Right renal cortex interstitium (tissue), 3 donors: ENCODE data around the gene TANC1. TPM values are rescaled to one million over a fixed set of nuclear protein-coding genes. Genes with fewer than 3 reads are reported as not detected.

Experiments used
- DNase-seq, 3 donors: peaks; one replicate each; pipeline ENCODE4 v3.0.0-alpha.2; 2013; ENCODE audit warnings: low read depth in 3 of 3, low spot score in 2 of 3
- polyA plus RNA-seq, 3 donors: library from polyadenylated mRNA; unstranded; fragments of 120-200 nt; gene quantifications; one replicate each; pipeline ENCODE4 v1.2.1, GENCODE V29; 2013; ENCODE audit not compliant: insufficient read length in 3 of 3

TANC1 gene
- polyA plus RNA-seq, 3 donors, result 47.0 to 55.6 (median 52.8) TPM

- no peak for DNase-seq
Observed at GRCh38 chr2:159108181-159108893, 139.9 kb downstream of the TANC1 start.

DNA sequence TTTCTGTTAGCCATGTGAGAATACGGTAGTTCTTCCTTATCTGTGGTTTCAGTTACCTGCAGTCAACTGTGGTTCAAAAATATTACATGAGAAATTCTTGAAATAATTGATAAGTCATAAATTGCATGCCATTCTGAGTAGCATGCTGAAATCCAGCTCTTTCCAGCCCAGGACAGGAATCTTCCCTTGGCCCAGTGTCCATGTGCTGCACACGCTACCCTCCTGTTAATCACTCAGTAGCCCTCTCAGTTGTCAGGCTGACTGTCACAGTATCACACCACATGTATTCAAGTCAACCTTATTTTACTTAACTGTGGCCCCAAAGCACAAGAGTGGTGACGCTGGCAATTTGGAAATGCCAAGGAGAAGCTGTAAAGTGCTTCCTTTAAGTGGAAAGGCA lies 141.1 kb downstream of the TANC1 start:
- DNase-seq, result no peak

GRCh38 chr2:159110784-159111183 lies 142.3 kb downstream of the TANC1 start:
- DNase-seq, result no peak

- no peak for DNase-seq
Observed at GRCh38 chr2:159111346-159111927, 143.0 kb downstream of the TANC1 start.

DNA sequence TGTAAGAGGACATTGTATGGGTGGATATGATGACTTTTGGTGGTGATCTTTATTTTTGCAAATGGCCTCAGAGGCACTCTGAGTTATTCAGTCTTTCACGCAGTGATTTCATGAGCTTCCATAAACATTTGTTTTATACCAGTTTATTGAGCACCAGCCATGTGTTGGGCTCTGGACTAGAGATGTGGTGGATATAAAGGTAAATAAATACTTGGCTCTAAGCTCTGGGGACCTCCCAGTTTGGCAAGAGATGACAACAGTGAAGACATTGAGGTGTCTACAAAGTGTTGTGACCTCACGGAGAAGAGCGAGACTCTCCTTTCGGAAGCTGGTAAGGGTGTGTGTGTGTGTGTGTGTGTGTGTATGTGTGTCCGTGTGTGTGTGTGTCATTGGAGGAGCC lies 146.4 kb downstream of the TANC1 start:
- DNase-seq, result no peak

- no peak for DNase-seq
Observed at GRCh38 chr2:159116922-159117321, 148.5 kb downstream of the TANC1 start.

GRCh38 chr2:159117658-159118057 lies 149.2 kb downstream of the TANC1 start:
- DNase-seq, result no peak

DNA sequence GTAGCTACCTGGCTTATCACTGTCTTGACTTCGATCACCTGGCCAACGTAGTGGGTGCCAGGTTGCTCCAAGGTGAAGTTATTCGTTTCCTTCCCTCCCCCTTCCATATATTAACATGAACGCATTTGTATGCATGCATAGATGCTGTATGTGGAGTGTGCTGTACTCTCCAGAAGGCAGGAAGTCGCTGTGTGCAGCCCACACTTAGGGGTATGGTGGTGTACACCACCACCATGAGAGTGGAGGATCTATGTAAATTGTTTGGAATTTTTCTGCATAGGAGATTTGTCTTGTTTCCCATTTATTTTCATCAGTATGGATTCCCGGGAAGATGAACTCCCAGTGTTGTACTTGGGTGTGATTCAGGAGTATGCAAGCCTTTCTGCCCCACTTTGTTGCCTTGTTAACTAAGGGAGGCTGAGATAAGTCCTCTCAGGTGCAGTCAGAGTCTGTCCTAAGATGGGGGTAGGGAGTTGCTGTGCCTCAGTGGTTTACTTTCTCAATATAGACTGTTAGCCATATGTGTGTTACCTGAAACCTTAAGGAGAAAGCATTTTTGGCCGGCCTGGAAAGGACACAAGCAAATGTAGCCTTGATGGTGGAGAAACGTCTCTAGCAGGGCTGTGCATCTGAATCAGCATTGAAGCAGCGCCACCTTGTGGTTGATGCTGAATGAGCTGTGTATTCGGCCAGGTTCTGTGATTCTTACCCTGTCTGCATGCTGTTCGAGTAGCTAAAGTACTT lies 149.8 kb downstream of the TANC1 start:
- peak; percentile 85 for DNase-seq

DNA sequence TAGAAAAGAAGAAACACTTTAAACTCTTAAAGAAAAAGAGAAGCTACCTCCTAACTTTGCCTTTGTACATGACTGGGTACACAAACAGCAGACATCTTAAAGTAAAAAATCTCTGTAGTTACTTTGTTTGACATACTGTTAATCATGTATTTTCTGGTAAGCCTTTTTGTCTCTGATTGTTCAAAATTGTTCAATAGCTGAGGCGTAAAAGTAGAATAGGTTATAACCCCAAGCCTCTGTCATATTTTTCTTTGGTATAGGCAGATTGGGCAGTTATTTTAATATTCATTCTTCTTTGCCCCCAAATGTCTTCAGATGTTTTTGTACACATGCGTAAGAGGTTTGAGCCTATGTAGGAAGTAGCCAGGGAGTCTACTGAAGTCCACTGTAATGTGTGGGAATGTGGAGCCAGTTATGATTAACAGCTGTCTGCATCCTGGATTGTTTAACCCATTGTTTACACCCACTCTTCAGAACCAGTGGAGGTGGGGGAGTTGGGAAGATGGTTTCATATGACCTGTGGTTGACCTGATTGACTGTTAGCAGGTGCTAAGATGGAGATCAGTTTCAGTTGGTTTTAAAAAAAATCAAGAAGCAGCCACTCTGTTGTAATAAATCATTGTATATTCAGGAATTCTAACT lies 150.5 kb downstream of the TANC1 start:
- no peak for DNase-seq

DNA sequence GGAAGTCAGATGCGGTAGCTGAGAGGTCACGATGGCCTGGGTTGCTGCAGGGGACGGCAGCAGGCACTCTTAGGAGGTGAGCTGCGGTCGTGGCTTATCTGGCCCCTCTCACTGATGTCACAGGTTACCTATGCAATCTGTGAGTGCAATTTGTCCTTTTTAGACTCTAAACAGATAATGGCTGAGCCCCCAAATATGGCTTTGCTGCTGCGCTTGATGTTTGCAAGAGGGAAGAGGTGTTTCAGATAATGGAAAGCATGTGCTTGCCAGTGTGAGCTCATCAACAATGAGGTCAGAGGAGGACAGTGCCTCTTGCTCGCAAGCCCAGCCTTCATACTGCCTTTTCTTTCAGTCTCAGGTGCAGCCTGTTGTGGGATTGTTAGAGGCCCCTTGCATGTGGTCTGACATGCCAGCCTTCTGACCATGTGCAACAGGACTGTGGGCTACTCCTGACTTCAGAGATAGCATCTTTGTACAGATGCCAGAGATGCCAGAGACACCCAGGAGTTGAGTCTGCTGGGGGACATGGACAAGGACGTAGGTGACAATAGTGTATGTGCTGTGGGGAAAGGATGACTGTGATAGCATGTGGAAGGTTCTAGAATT lies 151.3 kb downstream of the TANC1 start:
- DNase-seq, result no peak

GRCh38 chr2:159123786-159124185 lies 155.3 kb downstream of the TANC1 start:
- no peak for DNase-seq

GRCh38 chr2:159124441-159124911 lies 156.0 kb downstream of the TANC1 start:
- DNase-seq, result no peak

DNA sequence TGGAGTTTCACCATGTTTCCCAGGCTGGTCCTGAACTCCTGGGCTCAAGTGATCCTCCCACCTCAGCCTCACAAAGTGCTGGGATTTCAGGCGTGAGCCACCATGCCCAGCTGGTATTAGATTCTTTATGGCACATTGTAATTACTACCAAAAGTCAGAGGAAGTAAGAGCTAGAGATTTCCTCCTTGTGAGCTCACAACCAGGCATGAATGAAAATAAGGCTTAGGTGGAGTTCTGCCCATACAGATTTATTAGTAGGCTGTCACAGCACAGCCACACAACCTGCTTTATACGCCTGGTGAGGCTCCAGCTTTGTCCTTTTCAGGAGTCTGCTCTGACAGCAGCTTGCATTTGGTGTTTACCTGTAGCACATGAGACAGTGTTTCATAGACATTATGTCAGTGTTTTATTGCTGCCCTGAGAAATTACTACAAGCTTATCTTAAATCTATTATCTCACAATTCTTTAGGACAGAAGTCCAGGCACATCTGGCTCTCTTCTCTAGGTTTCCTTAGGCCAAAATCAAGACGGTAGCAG lies 156.6 kb downstream of the TANC1 start:
- no peak for DNase-seq

DNA sequence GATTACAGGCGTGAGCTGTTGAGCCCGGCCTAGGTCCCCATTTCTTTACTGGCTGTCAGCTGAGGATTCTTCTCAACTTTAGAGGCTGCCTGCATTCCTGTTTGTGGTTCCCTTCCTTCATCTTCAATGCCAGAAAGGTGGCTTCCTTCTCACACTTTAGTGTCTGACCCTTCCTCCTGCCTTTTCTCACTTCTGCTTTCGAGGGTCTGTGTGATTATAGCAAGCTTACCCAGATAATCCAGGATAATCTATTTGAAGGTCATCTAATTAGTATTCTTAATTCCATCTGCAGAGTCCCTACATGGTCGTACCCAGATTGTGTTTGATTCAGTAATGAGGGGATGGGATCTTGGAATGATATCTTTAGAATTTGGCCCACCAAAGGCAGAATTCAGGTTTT lies 157.4 kb downstream of the TANC1 start:
- DNase-seq, result no peak

GRCh38 chr2:159126432-159127022 lies 158.1 kb downstream of the TANC1 start:
- DNase-seq, result no peak

DNA sequence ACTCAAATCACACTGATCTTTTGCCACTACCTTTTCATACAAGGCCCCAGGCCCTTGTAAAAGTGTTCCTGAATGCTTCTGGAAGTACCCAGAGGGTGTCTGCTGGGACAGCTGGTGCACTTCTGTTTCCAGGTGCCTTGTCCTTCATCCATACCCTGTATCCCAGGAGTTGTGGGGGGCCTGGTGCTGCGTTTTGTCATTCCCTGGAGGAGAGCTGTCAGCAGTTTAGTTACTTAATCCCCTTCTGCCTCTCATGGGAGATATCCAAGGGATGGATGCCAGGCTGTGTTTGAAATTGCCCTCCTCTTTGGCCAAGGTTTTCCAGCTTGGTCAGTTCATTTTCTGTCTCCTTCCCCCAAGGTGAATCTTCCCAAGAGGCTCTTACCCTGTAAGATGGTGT lies 159.8 kb downstream of the TANC1 start:
- DNase-seq, result no peak

- no peak for DNase-seq
Observed at GRCh38 chr2:159129269-159129668, 160.8 kb downstream of the TANC1 start.

- DNase-seq, result no peak
Observed at GRCh38 chr2:159129824-159130223, 161.4 kb downstream of the TANC1 start.

DNA sequence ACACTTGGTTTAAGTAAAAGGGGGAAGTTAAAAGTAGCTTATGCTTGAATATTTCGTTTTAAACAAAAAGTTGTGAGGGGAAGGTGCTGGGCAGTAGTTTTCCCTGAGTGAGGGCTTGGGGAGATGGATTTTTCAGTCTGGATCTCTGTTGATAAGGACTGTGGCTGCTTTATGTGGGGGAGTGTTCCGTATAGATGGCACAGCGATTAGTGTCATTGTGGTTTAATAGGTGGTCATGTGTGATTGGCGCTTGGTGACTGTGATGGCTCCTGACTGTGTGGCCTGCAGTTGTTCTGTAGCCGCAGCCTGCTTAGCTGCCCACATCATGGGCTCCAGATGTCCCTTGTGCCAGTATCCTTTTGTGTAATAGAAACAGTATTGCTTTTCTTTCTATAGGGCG lies 161.9 kb downstream of the TANC1 start:
- no peak for DNase-seq

GRCh38 chr2:159131267-159131913 lies 162.9 kb downstream of the TANC1 start:
- DNase-seq, result no peak
